ENCODE data around the gene DUSP28.
"Not testable (repeated sequence)": the region's sequence is repeated elsewhere in the genome, so short reads cannot be mapped to it uniquely, and the experiment has no call there.

The DUSP28 gene

DNA sequence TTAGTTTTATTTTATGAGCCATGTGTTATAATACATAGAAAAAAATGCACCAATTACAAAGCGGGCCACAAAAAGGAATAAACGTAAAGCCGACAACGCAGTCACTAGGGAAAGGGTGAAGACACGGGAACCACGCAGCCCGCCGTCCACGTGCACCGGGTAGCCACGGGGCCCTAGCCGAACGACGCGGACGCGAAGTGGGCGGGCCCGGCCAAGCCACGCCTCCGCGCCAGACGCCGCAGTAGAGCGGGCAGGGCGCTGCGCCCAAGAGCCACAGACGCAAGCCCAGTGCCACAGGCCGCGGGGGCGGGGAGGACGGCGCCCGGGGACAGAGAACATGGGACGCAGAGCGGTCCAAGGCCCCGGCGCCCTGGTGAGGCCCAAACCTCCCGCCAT is at the start of gene DUSP28:
TSS of gene DUSP28 (plus strand) at position 274 of the 396 bp plus-strand sequence. CDS start 328 bp downstream, outside the sequence.
- DNase-seq, result peak; percentile 92

DNA sequence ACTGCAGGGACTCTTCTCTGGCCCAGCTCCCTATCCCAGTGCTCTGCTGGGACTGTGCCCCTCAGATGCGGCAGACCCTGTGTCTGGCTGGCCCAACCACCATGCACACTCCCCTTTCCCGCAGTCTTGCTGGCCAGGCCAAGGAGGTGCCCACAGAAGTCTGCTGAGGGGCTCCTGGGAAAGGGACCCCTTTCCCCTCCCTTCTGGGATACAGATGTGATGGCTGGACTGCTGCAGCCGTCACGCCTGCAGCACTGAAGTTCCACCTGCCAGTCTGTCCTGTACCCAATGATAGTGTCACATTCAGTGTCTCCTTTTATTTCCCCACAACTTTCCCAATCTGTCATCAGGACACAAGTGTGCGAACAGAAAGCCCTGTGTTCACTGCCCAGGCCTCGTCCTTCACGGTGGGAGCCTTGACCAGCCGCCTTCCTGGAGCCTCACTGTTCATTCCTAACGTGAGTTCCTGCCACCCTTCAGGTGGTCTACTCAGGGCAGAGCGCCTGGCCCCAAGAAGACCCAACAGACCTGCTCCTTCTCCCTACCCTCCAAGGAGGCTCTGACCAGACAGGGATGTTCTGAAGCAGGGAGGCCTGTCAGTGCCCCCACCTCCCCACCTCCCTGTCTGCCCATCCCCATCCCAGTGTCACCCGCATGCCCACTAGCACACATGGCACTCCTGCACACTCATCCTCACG is 49.5 kb upstream of the DUSP28 start:
- DNase-seq, result no peak

GRCh38 chr2:240511351-240512108 is 48.6 kb upstream of the DUSP28 start:
- DNase-seq, result no peak

- no peak for DNase-seq
Observed at GRCh38 chr2:240512109-240512485, 48.1 kb upstream of the DUSP28 start.

DNA sequence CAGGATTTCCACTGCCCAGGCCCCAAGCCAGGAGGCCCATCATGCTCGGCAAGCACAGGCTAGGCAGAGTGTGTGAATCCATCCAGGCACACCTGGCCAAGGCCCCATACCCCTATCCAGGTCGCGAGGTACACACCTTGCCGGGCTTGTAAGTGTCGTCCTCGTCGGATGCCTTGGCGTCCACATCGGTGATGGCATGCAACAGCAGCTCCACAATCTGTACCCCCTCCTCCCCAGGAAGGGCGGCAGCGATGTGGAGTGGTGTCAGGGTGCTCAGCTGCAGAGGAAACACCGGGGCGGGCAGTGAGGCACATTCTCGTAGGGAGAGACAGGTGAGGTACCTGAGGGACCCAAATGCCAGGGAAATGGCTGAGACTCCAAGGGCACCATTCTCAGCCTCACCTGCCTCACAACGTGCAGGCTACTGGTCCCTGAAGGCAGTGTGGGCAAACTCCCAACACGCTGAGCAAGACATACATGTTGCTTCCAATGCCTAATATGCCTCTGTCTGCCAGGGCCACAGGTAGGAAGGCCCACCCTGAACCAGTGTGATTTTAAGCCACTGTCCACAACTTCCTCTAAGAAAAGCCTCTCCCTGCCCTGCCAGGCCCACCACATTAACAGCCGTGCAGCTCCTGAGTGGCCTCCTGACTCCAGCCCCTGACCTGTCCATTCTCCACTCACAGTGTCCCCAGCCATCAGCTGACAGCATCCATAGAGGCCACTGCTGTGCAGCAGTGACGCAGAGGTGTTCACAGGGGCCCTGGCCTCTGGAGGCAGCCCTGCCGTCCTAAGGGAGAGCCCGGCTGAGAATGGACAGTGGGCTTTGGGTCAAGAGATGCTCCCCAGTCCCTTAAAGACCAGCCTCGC is 47.3 kb upstream of the DUSP28 start:
- DNase-seq, result no peak

- DNase-seq, result peak; percentile 93
Observed at GRCh38 chr2:240513549-240514287, 46.4 kb upstream of the DUSP28 start.

- DNase-seq, result no peak
Observed at GRCh38 chr2:240514631-240515030, 45.5 kb upstream of the DUSP28 start.

- no peak for DNase-seq
Observed at GRCh38 chr2:240517342-240517741, 42.8 kb upstream of the DUSP28 start.

- no peak for DNase-seq
Observed at GRCh38 chr2:240518981-240519380, 41.2 kb upstream of the DUSP28 start.

GRCh38 chr2:240519396-240520129 is 40.6 kb upstream of the DUSP28 start:
- no peak for DNase-seq

- DNase-seq, result peak; percentile 11
Observed at GRCh38 chr2:240520130-240520973, 39.8 kb upstream of the DUSP28 start.

DNA sequence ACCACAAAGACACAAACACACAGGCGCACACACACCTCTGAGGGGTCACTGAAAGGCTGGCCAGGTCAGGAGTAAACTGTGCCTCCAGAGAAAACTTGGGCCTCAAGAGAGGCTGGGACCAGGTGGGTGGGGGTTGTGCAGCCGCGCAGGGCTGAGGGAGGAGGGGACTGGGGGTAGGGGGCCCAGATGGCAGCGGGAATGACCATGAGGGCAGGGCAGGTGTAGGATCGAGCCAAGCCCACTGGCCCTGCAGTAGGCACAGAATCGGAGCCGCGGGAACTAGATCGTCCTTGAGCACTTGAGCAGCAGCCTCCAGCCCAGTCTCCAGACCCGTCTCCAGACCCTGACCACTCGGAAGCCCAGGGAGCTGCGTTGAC is 39.2 kb upstream of the DUSP28 start:
- no peak for DNase-seq

DNA sequence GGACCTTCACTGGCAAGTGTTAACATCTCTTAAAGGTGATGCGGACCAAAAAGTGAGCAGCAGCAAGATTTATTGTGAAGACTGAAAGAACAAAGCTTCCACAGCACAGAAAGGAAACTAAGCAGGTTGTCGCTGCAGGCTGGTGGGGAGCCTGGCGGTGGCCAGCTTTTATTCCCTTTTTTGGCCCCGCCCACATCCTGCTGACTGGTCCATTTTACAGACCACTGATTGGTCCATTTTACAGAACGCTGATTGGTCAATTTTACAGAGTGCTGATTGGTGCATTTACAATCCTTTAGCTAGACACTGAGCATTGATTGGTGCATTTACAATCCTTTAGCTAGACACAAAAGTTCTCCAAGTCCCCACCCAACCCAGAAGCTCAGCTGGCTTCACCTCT is 38.3 kb upstream of the DUSP28 start:
- DNase-seq, result not testable (repeated sequence)

DNA sequence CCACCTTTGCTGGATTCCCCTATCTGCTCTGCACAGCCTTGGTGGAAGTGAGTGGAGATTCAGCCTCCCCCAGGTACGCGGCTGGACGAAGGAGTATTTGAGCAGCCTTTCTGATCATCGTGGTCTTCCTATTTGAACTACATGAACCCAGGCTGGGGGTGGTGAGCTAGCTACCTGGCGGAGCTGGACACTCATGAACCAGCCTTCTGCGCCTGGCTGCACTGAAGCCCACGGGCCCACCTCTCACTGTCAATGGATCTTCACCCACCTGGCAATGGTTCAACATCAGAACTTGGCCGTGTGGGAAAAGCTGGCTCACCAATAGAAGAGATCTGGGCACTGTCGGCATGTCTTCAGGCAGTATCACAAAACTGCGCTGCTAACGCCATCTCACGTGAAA is 37.8 kb upstream of the DUSP28 start:
- no peak for DNase-seq

- DNase-seq, result no peak
Observed at GRCh38 chr2:240523451-240524281, 36.5 kb upstream of the DUSP28 start.

DNA sequence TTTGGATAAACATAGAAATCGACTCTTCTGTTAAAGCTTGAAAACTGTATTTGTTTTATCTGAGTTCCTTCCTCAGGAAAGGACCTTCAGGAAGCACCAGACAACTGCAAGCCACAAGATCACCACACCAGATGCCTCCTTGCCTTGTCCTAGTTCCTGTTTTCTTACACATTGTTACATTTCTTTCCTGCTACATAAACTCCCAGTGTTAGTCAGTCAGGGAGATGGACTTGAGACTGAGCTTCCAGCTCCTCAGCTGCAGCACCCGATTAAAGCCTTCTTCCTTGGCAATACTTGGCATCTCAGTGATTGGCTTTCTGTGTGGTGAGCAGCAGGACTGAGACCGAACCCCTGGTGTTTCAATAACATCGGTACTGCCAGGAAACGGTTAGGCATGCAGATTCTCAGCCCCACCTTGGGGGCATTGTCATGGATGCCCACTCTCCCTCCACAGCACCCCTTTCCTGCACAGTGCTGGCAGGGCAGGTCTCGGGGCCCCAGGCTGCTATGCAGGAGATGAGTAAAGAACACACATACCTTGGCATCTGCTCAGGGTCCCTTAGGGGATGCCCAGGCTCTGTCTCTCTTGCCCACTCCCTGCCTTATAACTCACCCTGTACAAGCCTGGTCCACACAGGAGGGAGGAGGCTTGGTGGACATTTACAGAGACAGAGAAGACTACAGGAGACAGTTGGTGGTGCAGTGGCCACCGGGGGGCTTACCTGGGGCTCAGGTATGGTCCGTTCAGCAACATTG is 35.0 kb upstream of the DUSP28 start:
- no peak for DNase-seq

DNA sequence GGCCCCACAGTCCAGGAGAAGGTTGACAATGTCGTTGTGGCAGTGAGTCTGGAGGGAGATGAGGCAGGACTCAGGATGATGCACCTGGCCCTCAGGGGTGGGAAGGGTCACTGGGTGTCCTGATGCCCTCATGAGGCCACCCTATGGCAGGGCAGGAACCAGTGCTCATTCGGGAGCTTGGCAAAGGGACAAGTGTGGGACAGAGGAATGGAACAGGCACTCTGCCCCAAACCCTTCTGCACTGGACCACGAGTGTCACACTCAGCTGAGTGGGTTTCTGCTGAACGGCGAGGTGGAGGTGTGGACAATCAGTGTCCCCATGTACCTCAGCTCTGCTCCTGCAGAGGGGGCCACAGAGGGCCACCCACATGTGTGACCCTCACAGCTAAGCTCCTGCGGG is 34.4 kb upstream of the DUSP28 start:
- DNase-seq, result no peak

- DNase-seq, result no peak
Observed at GRCh38 chr2:240526521-240526920, 33.6 kb upstream of the DUSP28 start.

DNA sequence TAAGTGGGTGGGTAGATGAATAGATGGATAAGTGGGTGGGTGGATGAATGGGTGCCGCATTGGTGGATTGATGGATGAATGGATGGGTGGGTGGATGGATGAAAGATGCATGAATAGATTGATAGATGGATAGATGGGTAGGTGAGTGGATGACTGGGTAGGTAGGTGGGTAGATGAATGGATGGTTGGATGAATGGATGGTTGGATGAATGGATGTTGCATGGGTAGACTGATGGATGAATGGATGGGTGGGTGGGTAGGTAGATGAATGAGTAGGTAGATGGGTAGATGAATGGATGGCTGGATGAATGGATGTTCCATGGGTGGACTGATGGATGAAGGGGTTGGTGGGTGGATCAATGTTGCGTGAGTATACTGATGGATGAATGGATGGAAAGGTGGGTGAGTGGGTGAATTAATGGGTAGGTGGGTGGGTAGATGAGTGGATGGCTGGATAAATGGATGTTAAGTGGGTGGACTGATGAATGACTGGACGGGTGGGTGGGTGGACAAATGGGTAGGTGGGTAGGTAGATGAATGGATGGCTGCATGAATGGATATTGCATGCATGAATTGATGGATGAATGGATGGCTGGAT is 32.9 kb upstream of the DUSP28 start:
- no peak for DNase-seq
